Suppressor macrophage treated with lipopolysaccharide for 1 hour (primary cell): ENCODE data around the gene AGRP.
"Not testable (repeated sequence)": the region's sequence is repeated elsewhere in the genome, so short reads cannot be mapped to it uniquely, and the experiment has no call there.

ENCODE experiments used
- DNase-seq, 3 donors: peaks; one replicate each; pipeline ENCODE4 v3.0.0-alpha.2; 2020 to 2022

Gene AGRP

GRCh38 chr16:67504031-67505021 lies 21.0 kb upstream of the AGRP start:
- peak; percentile 78 to 82 (median 79) for DNase-seq

DNA sequence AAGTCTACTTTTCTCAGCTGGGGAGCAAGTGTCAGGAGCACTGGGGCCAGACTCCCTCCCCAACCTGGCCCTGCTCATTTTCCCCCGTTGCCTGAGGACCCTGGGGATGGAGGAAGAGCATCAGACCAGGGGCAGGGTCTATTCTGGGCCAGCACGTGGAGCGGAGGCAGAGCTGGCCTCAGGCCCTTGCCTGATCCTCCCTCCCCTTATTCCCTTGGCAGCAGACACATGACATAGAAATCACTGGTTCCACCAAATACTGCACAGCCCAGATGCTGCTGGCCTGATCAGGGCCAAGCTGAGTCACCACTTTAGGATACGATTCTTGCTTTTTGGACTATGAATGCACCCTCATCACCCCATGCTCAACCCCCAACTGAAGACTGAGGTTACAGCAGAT lies 15.8 kb upstream of the AGRP start:
- DNase-seq = no peak

DNA sequence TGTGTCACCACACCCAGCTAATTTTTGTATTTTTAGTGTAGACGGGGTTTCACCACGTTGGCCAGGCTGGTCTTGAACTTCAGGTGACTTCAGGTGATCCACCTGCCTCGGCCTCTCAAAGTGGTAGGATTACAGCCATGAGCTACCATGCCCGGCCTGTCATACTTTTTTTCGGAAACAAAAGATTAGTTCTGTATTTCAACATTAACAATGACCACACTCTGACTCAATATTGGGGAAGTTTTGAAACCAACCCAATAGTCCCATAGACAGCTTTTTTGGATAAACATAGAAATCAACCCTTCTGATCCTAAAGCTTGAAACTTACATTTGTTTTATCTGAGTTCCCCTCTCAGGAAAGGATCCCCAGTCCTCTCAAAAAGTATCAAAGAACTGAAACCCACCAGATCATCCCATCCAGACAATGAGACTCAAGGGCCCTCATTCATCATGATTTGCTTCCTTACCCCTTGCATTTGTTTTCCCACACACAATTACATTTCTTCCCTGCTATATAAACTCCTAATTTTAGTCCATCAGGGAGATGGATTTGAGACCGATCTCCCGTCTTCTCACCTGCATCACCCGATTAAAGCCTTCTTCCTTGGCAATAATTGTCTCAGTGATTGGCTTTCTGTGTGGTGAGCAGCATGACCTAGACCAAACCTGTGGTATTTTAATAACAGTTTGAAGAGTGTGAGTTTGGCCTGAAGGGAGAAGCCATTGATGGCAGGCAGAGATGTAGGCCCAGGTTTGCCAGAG lies 7.2 kb upstream of the AGRP start:
- peak; percentile 75 to 94 (median 93) for DNase-seq

DNA sequence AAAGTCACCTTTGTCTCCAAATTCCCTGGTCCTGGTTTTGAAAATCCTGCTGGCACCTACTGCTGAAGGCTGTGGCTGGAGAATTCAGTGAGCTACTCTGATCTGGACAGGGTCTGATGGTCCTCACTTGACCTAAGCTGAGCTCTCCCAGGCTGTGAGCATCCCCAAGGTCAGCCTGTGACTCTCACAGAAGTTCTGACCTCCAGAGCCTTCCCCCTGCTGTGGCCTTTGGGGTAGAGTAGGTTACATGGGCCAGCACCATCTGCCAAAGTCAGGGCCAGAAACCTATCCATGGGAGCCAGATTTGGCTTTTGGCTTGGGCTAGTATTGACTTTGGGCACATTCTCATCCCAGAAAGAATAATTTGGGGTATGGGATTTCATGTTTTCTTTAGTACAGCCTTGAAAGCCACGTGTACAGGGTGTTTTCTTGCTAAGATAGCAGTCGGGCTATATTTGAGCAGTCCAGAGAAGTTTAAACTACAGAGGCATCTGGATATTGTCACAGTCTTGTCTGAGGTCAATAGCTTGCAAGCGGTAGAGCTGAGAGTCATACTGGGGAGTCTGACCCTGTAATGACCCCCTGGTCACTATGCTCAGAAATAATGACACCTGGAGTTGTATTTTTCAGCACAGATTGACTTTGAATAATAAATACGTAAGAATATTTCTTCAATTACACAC lies 6.2 kb upstream of the AGRP start:
- no peak for DNase-seq

DNA sequence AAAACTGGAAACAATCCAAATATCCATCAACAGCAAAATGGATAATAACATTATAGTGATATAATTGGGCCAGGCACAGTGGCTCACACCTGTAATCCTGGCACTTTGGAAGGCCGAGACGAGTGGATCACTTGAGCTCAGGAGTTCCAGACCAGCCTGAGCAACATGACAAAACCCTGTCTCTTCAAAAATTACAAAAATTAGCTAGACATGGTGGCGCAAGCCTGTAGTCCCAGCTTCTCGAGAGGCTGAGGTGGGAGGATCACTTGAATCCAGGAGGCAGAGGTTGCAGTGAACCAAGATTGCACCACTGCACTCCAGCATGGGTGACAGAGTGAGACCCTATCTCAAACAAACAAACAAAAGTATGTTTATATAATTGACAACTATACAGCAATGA lies 4.2 kb upstream of the AGRP start:
- DNase-seq = not testable (repeated sequence)

DNA sequence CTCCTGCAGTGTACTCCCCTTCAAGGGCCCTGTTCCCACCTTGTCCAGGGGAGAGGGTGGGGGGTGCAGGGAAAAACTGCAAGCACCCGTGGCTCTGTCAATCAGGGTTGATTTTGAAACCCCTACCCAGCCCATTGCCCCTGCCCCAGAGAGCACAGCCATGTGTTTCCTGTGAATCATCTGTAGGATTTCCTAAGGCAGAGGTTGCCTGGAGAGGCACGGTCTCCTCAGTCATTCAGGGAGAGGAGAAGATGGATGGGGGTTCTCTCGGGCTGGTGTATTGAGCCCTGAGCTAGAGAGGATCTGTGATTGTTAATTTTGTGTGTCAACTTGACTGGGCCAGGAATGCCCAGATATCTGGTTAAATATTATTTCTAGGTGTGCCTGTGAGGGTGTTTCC lies 3.5 kb upstream of the AGRP start:
- peak; percentile 68 to 73 (median 70) for DNase-seq

DNA sequence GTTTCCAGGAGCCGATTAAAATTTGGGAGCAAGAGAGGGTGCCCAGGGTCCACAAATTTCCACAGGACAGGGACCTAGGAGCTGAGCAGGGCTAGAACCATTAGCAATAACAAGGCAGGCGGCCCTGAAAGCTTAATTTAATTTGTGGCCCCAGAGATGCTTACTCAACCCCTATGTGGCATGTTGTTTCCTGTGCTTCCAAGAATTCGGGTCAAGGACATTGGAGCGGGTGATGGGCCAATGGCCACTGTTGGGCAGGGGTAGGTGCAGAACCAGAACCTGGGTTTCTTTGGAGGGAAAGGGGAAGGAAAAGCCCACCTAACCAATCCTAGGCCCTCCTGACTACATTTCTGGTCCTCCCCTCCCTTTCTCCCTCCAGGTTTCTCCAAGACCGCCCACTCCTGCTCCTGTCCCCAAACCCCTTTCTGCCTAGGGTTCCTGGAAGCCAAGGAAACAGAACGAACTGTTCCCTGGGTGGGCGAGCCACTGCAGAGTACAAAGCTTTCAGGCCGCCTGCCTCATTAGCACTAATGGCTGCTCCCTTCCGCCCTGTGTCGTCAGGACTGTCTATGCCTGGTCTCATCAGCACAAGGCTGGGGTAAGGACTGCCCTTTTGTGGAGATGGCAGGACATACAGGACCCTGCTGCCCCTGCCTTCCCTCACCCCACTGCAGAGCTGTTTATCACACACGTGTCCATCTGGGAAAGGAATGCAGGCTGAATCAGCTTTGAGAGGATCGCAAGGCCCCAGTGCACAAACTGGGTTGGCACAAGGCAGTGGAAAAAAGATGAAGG lies 581 bp upstream of the AGRP start:
- no peak for DNase-seq

- DNase-seq = no peak
Observed at GRCh38 chr16:67482233-67482924, 968 bp downstream of the AGRP start.

- peak in 1 of 3 donors; percentile 41 for DNase-seq
Observed at GRCh38 chr16:67481561-67482232, 1.6 kb downstream of the AGRP start.

DNA sequence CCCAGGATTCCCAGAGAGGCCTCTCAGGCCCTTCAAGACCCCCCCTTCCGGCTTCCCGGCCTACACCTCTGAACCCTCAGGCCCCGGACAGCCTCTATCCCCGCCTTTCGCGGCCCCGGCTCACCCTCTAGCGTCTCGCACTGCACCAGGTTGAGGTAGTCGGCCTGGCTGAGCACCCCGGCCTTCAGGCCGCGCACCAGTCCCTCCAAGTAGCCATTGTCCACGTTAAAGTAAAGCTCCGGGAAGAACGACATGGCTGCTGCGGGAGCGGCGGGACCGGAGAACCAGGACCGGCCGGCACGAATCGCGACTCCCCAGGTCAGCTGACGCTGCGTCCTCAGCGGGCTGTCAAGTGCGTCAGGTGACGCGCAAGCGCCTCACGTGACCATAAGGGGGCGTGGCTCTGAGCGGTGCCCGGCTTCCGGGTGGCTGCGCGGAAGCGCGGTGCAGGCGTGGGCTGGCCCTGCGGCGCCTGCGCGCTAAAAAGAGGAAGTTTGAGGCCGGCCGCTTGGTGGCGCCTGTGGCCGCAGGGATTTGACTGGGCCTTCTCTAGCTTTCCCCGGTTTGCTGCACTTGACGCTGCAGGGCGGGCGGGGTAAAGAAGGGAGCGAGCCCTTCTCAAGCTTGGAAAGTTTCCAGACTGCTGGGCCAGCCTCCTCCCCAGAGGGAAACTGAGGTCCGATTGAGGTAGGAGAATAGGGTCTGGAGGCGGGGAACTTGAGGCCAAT lies 2.4 kb downstream of the AGRP start, which contains the start of gene ATP6V0D1:
Gene ATP6V0D1, minus strand, starts transcription at position 325 of the 728 bp plus-strand sequence. Its CDS starts 71 bp downstream, at position 254.
- DNase-seq = peak; percentile 100

DNA sequence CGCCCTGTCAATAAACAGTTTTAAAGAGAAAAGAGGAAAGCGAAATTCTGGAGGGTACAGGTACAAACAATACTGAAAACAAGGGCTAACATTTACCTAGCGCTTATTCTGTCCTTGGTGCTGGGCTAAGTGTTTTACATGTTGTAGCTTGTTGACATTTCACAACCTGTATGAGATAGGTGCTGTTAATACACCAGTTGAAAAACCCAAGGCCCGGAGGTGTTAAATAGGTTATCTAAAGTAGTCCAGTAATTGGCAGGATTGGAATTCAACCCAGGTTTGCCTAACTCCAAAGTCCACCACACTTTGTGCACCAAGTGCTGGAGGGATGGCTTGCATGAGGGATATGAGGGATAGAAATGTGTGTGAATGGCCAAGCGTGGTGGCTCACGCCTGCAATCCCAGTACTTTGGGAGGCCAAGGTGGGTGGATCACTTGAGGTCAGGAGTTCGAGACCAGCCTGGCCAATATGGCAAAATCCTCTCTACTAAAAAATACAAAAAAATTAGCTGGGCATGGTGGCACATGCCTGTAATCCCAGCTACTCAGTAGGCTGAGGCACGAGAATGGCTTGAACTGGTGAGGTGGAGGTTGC lies 5.3 kb downstream of the AGRP start:
- no peak for DNase-seq

GRCh38 chr16:67474551-67475455 lies 8.5 kb downstream of the AGRP start:
- DNase-seq = peak in 2 of 3 donors; percentile 31 to 37

DNA sequence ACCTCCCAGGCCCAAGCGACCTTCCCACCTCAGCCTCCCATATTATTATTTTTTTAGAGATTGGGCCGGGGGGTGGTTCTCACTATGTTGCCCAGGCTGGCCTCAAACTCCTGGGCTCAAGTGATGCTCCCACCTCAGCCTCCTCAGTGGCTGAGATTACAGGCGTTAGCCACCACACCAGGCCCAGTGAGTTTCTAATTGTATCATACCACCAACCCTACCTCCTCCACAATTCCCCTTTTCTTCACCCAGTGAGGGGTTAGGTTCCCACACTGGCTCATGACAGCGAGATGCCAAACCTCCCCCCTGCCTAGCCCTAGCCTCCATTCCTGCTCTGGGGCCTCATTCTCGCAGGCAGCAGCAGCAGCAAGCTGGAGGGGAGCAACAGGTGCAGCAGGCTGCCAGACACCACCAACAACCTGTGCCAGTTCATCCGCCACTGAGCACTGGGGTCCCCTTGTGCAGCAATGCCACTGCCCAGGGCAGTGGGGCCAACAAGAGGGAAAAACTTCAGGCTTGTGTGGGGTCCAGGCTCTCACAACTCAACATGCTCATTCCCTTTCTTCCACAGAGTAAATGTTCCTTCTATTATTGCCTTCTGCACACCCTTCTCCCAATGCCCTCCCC lies 11.5 kb downstream of the AGRP start:
- DNase-seq = no peak

DNA sequence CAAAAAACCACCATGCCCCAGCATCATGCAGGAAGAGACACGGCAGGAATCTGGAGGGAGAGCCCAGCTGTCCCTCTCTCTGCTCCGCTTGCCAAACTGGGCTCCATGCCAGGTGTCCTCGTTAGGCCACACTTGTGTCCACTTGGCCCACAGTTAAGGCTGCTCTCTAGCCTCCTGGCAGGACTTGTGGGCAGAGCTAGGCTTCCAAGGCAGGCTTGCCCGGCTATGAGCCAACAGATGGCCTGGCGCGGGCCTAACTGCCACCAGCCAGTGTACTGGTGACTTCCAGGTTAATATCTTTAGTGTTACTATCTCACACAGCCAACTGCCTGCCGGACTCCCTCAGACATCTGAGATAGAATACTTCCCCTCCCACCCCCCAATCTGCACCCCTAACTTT lies 13.0 kb downstream of the AGRP start:
- DNase-seq = no peak

GRCh38 chr16:67468731-67469130 lies 14.6 kb downstream of the AGRP start:
- no peak for DNase-seq

GRCh38 chr16:67466581-67466980 lies 16.8 kb downstream of the AGRP start:
- no peak for DNase-seq

DNA sequence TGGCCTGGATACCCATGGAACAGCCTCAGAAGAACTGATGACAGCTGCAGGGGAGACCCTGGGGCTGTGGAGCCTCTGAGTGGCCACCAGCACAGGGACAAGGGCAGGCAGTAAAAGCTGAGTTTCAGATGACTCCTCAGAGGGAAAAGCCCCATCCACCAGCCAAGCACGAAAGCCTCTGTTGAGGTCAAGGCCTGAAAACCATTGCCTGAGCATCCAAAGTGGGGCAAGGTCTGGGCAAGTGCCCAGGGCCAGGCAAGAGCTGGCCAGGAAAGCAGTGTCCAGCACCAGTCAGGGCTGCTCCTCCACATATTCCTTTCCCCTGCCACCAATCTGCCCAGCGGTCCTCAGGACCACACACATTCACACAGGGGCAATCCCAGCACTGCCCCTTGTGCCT lies 18.8 kb downstream of the AGRP start:
- DNase-seq = no peak

GRCh38 chr16:67463691-67464090 lies 19.7 kb downstream of the AGRP start:
- DNase-seq = no peak
